Measurements from ENCODE around the gene CLASRP.

Gene CLASRP

GRCh38 chr19:45066921-45067661, 28.2 kb downstream of the CLASRP start:
- peaks cover 71 to 99% (median 88%) of the 10 kb centered on the region in 3 donors for H3K36me3 ChIP-seq

GRCh38 chr19:45068041-45068440, 29.2 kb downstream of the CLASRP start:
- Histone ChIP-seq H3K36me3 (peaks cover 71 to 93% (median 78%) of the 10 kb centered on the region in 3 donors), H3K27ac (no peak overlapping the region), H3K4me3 (no peak overlapping the region), H3K9me3 (no peaks in the 10 kb centered on the region), H3K4me1 (peaks cover 0 to 29% (median 0%) of the 10 kb centered on the region in 4 donors), H3K27me3 (no peaks in the 10 kb centered on the region)
- intact Hi-C loops (cut with DNase I; ENCODE audit: low total_unique reads), result no loop called here
- DNase-seq, result no peak
- no peak for TF ChIP-seq CTCF (IDR thresholded peaks at IDR 0.05)

More at GRCh38 chr19:45066921-45067661, 28.2 kb downstream of the CLASRP start:
- Histone ChIP-seq H3K27me3 (no peaks in the 10 kb centered on the region), H3K9me3 (no peaks in the 10 kb centered on the region), H3K4me3 (no peak overlapping the region), H3K27ac (no peak overlapping the region), H3K4me1 (peaks cover 0 to 26% (median 0%) of the 10 kb centered on the region in 4 donors)
- no peak for TF ChIP-seq CTCF (IDR thresholded peaks at IDR 0.05)
- no peak for DNase-seq
- intact Hi-C loops (cut with DNase I; ENCODE audit: low total_unique reads), result no loop called here

- no peak for TF ChIP-seq CTCF (IDR thresholded peaks at IDR 0.05)
- peaks cover 64 to 83% (median 71%) of the 10 kb centered on the region in 3 donors for H3K36me3 ChIP-seq
Observed at GRCh38 chr19:45069056-45069455, 30.2 kb downstream of the CLASRP start.

DNA sequence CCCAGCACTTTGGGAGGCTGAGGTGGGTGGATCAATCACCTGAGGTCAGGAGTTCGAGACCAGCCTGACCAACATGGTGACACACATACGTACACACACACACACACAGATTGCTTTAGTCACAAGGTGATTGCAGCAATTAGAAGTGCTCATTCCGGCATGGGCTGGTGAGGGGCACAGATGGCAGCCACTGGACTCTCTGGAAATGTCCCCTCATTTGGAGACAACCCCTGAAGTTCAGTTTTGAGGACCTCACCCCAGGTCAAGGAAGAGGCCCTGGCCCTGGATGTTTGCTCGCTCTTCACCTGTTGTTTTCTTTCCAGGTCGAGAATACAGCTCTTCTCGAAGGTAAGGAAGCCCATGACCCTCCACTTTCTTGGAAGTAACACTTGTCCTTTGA, 31.4 kb downstream of the CLASRP start:
- no peak overlapping the region for H3K27ac ChIP-seq
- H3K9me3 ChIP-seq, result no peaks in the 10 kb centered on the region
- no peaks in the 10 kb centered on the region for H3K27me3 ChIP-seq
- no peak for TF ChIP-seq CTCF (IDR thresholded peaks at IDR 0.05)
- peaks cover 0 to 37% (median under 1%) of the 10 kb centered on the region in 4 donors for H3K4me1 ChIP-seq
- intact Hi-C loops (cut with DNase I; ENCODE audit: low total_unique reads), result no loop called here
- peaks cover 53 to 72% (median 60%) of the 10 kb centered on the region in 3 donors for H3K36me3 ChIP-seq
- no peak overlapping the region for H3K4me3 ChIP-seq
- DNase-seq, result no peak

More at GRCh38 chr19:45069056-45069455, 30.2 kb downstream of the CLASRP start:
- Histone ChIP-seq H3K4me3 (no peak overlapping the region), H3K27me3 (no peaks in the 10 kb centered on the region), H3K4me1 (peaks cover 0 to 29% (median 0%) of the 10 kb centered on the region in 4 donors), H3K27ac (no peak overlapping the region), H3K9me3 (no peaks in the 10 kb centered on the region)
- intact Hi-C loops (cut with DNase I; ENCODE audit: low total_unique reads), result no loop called here
- DNase-seq, result no peak

GRCh38 chr19:45070861-45071544, 32.2 kb downstream of the CLASRP start:
- TF ChIP-seq CTCF (IDR thresholded peaks at IDR 0.05), result no peak
- Histone ChIP-seq H3K4me3 (no peak overlapping the region), H3K27ac (no peak overlapping the region), H3K9me3 (no peaks in the 10 kb centered on the region), H3K4me1 (peaks cover 0 to 45% (median 4%) of the 10 kb centered on the region in 4 donors), H3K27me3 (no peaks in the 10 kb centered on the region), H3K36me3 (peaks cover 45 to 64% (median 53%) of the 10 kb centered on the region in 3 donors)
- intact Hi-C loops (cut with DNase I; ENCODE audit: low total_unique reads), result no loop called here
- DNase-seq, result no peak
